ENCODE measurements around the gene FATE1.

GRCh38 chrX:151676196-151676595 lies 39.6 kb upstream of the FATE1 start:
- TF ChIP-seq ZNF384 (IDR thresholded peaks at IDR 0.05) (no peak), SP1 (IDR thresholded peaks at IDR 0.05) (no peak), TARDBP (IDR thresholded peaks at IDR 0.05) (no peak), ARNT (IDR thresholded peaks at IDR 0.05) (no peak), CTBP1 (IDR thresholded peaks at IDR 0.05; ENCODE audit: borderline replicate concordance) (no peak), LEF1 (IDR thresholded peaks at IDR 0.05; ENCODE audit: borderline replicate concordance) (no peak), BHLHE40 (IDR thresholded peaks at IDR 0.05; ENCODE audit: borderline replicate concordance) (no peak)
